Stimulated activated CD4-positive, alpha-beta T cell treated with anti-CD3 and anti-CD28 coated beads, TNF-alpha, amount 100 ng/mL, for 24 hours (primary cell): Measurements from ENCODE around the gene KCNJ18.
"Not testable (repeated sequence)": the region's sequence is repeated elsewhere in the genome, so short reads cannot be mapped to it uniquely, and the experiment has no call there.

ENCODE experiments used
- DNase-seq, 3 experiments: peaks; one replicate each; pipeline ENCODE4 v3.0.0-alpha.2; 2020; ENCODE audit warnings: low read depth in 3 of 3

The KCNJ18 gene

DNA sequence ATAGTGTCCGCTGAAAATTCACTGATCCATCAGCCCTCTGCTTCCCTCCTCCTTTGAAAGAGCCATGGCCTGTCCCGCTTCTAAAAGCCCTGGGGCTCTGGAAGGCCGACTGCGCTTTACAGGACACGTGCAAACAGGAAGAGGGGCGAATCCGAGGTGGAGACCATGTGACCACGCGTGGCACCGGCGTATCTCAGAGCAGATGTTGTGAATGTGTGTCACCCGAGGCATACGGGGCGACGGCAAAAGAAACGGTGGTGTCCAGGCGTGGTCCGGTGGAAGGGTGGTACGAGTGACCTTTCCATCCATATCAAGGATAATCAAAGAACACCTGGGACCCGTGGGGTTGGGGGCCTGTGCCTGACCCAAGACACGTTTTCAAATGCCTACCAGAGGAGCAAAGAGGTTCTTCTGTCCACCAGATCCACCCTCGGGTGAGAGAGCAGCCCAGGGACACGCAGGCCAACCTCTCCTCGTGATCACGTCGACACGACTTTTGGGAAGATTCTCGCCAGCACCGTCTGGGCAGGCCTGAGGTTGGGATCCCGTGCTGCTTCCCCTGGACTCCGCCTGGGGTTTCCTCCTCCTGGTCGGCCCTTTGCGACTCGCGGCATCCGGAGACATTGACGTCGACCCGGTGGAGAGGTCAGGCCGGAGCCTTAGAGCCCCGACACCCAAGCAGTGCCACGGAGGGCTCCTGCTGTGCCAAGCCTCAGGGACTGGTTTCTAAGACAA, 7.1 kb upstream of the KCNJ18 start:
- DNase-seq, result not testable (repeated sequence)

DNA sequence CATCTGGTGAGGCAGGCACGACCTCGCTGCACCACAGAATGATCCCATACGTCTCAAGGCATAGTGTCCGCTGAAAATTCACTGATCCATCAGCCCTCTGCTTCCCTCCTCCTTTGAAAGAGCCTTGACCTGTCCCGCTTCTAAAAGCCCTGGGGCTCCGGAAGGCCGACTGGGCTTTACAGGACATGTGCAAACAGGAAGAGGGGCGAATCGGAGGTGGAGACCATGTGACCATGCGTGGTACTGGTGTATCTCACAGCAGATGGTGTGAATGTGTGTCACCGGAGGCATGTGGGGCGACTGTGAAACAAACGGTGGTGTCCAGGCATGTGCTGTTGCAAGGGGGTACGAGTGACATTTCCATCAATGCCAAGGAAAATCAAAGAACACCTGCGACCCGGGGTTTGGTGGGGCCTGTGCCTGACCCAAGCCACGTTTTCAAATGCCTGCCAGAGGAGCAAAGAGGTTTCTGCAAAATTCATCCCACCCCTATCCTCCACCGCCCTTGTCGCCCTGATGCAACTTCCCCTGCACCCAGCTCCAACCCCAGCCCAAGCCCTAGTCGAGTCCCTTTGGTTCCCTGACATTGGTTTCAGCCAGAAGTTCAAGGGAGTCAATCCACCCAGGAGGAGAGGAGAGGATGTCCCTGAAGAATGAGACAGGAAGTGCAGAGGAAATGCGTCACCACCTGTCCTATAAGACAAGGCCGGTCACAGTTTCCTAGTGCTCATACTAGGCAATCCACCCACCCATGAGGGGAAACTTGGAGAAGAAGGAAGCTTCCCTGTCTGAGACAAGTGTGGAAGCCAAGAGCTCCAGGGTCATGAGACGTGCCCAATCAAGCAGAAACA, 5.9 kb upstream of the KCNJ18 start:
- DNase-seq, result no peak

GRCh38 chr17:21687136-21687953, 5.0 kb upstream of the KCNJ18 start:
- no peak for DNase-seq

DNA sequence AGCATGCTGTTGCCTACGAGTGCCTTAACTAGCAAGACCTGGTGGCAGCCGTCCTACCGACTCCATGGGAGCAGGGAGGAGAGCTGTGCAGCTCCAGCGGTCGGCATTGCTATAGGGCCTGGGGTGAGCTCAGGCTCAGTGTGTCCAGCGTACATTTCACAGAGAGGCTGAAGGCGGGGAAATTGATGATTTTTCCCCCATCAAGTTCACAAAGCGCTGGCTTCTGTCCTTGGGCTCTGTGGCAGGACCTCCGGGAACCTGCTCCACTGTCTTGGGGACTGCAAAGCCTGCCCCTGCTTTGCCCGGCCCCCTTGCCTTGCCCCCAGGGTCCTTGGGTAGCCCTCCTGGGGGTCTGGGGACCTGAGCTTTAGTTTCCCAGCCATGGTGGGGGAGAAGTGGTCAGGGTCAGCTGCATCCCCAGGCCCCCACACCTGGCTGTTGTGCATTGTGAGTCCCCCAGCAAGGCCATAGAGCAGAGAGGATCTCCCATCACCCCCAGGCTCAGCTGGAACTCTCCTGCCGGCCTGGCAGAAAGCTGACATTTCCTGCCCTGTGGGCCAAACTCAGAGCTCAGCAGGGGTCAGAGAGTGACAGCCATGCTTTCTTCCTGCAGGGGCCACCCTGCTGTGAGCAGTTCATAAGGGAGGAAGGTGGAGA, 3.9 kb upstream of the KCNJ18 start:
- DNase-seq, result no peak

DNA sequence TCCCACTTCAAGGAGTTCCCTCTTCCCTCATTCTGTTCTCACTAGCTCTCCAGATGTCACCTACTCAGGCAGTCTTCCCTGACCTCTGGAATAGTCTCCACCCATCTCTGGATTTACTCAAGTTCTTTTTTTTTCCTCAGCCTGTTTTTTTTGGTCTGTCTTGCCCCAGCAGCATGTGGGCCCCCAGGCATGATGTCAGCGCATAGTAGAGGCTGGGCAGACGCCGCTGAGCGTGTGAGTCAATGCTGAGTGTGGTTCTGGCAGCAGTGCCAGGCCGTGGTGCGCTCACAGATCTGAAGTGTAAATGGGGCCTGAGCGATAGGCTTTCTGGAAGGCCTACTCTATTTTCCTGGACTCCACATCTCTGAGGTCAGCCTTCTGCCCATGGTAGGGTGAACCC, 2.7 kb upstream of the KCNJ18 start:
- DNase-seq, result no peak

- DNase-seq, result not testable (repeated sequence)
Observed at GRCh38 chr17:21690811-21691210, 1.5 kb upstream of the KCNJ18 start.

GRCh38 chr17:21691481-21691880, 842 bp upstream of the KCNJ18 start:
- not testable (repeated sequence) for DNase-seq

DNA sequence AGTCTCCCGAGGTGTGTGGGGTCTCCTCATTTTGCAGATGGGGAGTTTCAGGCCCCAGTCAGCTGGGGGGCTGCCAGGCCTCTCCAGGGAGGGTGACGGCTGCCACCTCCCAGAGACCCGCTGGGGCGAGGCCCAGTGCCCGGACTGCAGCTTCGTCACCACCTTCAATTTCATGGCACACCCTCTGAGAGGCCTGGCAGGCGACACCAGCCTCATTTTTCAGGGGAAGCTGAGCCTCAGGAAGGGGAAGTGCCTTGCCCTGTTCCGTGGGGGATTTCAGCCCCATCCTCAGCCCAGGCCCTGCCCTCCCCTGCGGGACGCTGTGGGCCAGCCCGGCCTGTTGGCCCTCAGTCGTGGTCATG, 362 bp downstream of the KCNJ18 start:
- DNase-seq, result not testable (repeated sequence)

- not testable (repeated sequence) for DNase-seq
Observed at GRCh38 chr17:21693391-21693796, 1.1 kb downstream of the KCNJ18 start.

DNA sequence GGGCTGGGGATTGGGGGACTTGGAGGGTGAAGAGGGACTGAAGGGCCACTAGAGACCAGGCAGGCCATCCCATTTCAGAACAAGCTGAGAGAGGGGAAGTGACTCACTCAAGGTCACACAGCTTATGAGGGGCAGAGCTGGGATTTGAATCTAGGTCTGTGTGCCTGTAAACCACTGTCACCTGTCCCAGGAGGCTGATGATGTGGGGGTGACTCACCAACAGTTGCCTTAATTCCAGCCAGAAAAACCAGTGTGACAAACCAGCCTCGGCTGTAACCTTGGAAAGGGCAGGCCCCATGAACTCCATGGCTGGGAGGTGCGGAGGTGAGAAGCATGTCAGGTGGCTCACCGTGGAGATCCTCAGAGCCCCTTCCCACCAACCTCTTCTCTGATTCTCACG, 1.6 kb downstream of the KCNJ18 start:
- not testable (repeated sequence) for DNase-seq

GRCh38 chr17:21696227-21696626, 3.9 kb downstream of the KCNJ18 start:
- not testable (repeated sequence) for DNase-seq

DNA sequence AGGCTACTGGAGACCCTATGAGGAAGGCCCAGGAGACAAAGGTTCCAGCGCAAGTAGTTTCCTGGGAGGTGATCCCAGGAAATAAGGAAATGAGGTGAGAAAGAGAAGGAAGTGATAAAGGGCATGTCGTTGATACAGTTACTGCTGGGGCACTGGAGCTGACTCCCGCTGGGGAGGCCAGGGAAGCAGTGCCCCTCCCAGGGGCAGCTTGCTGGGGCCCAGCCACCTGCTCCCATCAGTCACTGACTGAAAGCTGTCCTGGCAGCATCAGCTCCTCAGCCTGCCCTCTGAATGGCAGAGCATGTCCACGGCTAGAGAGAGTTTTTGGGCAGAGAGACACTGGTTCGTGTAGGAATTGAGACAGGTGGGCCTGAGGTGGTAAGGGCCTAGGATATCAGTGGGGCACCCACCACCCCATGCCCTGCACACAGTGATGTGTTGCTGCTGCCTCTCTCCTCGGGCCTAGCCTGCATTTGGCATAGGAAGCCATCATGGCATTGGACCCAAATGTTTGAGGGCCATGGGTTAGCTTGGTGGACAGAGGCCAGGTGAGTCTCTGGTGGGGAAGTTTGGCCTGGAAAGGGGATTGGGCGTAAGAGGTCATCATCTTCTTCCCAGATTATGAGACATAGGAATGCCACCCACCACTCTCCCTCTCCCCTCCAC, 4.7 kb downstream of the KCNJ18 start:
- not testable (repeated sequence) for DNase-seq

- not testable (repeated sequence) for DNase-seq
Observed at GRCh38 chr17:21697508-21697860, 5.2 kb downstream of the KCNJ18 start.

- not testable (repeated sequence) for DNase-seq
Observed at GRCh38 chr17:21698437-21699075, 6.2 kb downstream of the KCNJ18 start.

- not testable (repeated sequence) for DNase-seq
Observed at GRCh38 chr17:21699124-21699523, 6.8 kb downstream of the KCNJ18 start.

- not testable (repeated sequence) for DNase-seq
Observed at GRCh38 chr17:21699573-21700236, 7.4 kb downstream of the KCNJ18 start.

GRCh38 chr17:21701090-21701489, 8.8 kb downstream of the KCNJ18 start:
- not testable (repeated sequence) for DNase-seq

- not testable (repeated sequence) for DNase-seq
Observed at GRCh38 chr17:21702029-21702428, 9.7 kb downstream of the KCNJ18 start.

GRCh38 chr17:21702521-21702920, 10.2 kb downstream of the KCNJ18 start:
- DNase-seq, result not testable (repeated sequence)
